Epithelial cell of proximal tubule (primary cell): ENCODE results near the gene HSD11B2. TPM values are rescaled to one million over a fixed set of nuclear protein-coding genes. Genes with fewer than 3 reads are reported as not detected.

Experiments used
- DNase-seq: peaks from one replicate; pipeline ENCODE4 v3.0.0-alpha.2; 2011; ENCODE audit warnings: low read depth
- H3K4me3 ChIP-seq: 2 replicates; pipeline ENCODE4 v1.5.1; 2011; ENCODE audit warnings: low read depth, mild to moderate bottlenecking, low read length
- CTCF ChIP-seq: conservative IDR thresholded peaks from 2 replicates; pipeline ENCODE4 v1.5.1; 2012; ENCODE audit warnings: low read depth, mild to moderate bottlenecking, low read length
- total RNA-seq: library from RNA; depleted of rRNA; stranded (reverse); fragments of >200 nt; gene quantifications from 2 replicates; pipeline ENCODE4 v1.2.3, GENCODE V29; 2015

HSD11B2 gene
- total RNA-seq, 1 donor from 2014 or later, result 2.2 TPM

- no peak for TF ChIP-seq CTCF
Measured at GRCh38 chr16:67462279-67462655, 31.3 kb downstream of the HSD11B2 start.

DNA sequence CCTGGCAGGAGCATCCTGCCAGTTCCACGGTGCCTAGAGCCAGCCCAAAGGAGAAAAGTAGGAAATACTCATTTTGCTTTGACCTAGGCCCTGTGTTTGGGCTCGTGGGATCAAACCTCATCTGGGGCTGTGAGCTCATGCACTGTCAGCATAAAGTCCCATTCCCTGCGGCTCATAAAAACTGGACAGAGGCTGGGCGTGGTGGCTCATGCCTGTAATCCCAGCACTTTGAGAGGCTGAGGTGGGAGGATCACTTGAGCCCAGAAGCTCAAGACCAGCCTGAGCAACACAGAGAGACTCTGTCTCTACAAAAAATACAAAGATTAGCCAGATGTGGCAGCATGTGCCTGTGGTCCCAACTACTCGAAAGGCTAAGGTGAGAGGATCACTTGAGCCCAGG lies 32.1 kb downstream of the HSD11B2 start:
- no peak overlapping the region for H3K4me3 ChIP-seq
- DNase-seq, result no peak
- TF ChIP-seq CTCF, result no peak

More at GRCh38 chr16:67462279-67462655, 31.3 kb downstream of the HSD11B2 start:
- H3K4me3 ChIP-seq, result no peak overlapping the region
- DNase-seq, result no peak

- no peak for TF ChIP-seq CTCF
- H3K4me3 ChIP-seq, result no peak overlapping the region
- no peak for DNase-seq
Measured at GRCh38 chr16:67463691-67464090, 32.8 kb downstream of the HSD11B2 start.

DNA sequence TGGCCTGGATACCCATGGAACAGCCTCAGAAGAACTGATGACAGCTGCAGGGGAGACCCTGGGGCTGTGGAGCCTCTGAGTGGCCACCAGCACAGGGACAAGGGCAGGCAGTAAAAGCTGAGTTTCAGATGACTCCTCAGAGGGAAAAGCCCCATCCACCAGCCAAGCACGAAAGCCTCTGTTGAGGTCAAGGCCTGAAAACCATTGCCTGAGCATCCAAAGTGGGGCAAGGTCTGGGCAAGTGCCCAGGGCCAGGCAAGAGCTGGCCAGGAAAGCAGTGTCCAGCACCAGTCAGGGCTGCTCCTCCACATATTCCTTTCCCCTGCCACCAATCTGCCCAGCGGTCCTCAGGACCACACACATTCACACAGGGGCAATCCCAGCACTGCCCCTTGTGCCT lies 33.6 kb downstream of the HSD11B2 start:
- DNase-seq, result no peak
- TF ChIP-seq CTCF, result no peak
- no peak overlapping the region for H3K4me3 ChIP-seq

DNA sequence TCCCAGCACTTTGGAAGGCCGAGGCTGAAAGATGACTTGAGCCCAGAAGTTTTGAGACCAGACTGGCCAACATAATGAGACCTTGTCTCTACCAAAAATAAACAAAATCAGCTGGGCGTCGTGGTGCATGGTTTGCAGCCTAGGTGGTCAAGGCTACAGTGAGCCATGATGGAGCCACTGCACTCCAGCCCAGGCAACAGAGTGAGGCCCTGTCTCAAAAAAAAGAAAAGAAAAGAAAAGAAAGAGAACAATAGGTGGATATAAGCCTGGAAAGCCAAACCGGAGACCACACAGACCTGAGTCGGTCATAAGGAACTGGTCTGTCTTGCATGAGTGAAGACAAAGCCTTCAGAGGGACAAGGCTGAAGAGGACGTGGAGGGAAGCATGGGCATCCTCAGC lies 35.7 kb downstream of the HSD11B2 start:
- TF ChIP-seq CTCF, result no peak
- DNase-seq, result no peak
- H3K4me3 ChIP-seq, result no peak overlapping the region

GRCh38 chr16:67468731-67469130 lies 37.8 kb downstream of the HSD11B2 start:
- TF ChIP-seq CTCF, result no peak
- DNase-seq, result no peak
- H3K4me3 ChIP-seq, result no peak overlapping the region

DNA sequence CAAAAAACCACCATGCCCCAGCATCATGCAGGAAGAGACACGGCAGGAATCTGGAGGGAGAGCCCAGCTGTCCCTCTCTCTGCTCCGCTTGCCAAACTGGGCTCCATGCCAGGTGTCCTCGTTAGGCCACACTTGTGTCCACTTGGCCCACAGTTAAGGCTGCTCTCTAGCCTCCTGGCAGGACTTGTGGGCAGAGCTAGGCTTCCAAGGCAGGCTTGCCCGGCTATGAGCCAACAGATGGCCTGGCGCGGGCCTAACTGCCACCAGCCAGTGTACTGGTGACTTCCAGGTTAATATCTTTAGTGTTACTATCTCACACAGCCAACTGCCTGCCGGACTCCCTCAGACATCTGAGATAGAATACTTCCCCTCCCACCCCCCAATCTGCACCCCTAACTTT lies 39.4 kb downstream of the HSD11B2 start:
- DNase-seq, result no peak
- TF ChIP-seq CTCF, result no peak
- H3K4me3 ChIP-seq, result no peak overlapping the region
